K562 (cell line): Measurements from ENCODE around the gene IGSF23. TPM values are rescaled to one million over a fixed set of nuclear protein-coding genes. Genes with fewer than 3 reads are reported as not detected.

Source experiments
- ATAC-seq: fragments of 200-7000 bp; cut with Tn5 transposase; 3 replicates; pipeline ENCODE4 v1.9.1; 2020; ENCODE audit warnings: moderate library complexity
- BruUV-seq: library from RNA; stranded (reverse); fragments of 400-500 nt; replicated peaks from 2 replicates; lab custom pipeline; 2021; lab: Mats Ljungman, UMichigan
- CTCF ChIA-PET: fragments of 300-600 bp; formaldehyde crosslinking; extraction: SDS; loops from one replicate; lab custom pipeline; 2021; ENCODE audit warnings: low intra/inter-chr PET ratio; lab: Yijun Ruan, JAX
- POLR2A ChIA-PET: fragments of 300-600, 350-650 bp; sonication (Branson Sonifier 250); formaldehyde crosslinking; extraction: SDS; loops from one replicate; lab custom pipeline; 2021; ENCODE audit warnings: antibody characterized with exemption, inconsistent platforms; lab: Yijun Ruan, JAX
- DNase-seq, 4 experiments: peaks; one replicate each; pipeline versions ENCODE4 v3.0.0 to v3.0.0-alpha.2; 2011 to 2018; ENCODE audit warnings: low spot score in 3 of 4, mixed read lengths in 3 of 4; ENCODE audit errors: extremely low read depth in 1 of 4
- FAIRE-seq: peaks from 2 replicates; lab custom pipeline; 2011; peaks lifted over from hg19 to GRCh38; lab: Jason Lieb, UNC
- H2AFZ ChIP-seq: 2 replicates; pipeline ENCODE4 v1.6.0; 2011; ENCODE audit warnings: low read depth, low read length, control low read depth, inconsistent platforms
- H3K27ac ChIP-seq: fragments of 200-600 bp; 3 replicates; pipeline ENCODE4 v1.8.0; 2011; ENCODE audit warnings: low read depth, mild to moderate bottlenecking, control low read depth, inconsistent platforms, low read length, moderate library complexity, mixed read lengths; ENCODE audit errors: extremely low read depth
- H3K27me3 ChIP-seq, 2 experiments: fragments of 300-600 bp in 1 of 2; 2 replicates in 1 of 2; 3 replicates in 1 of 2; pipeline versions ENCODE4 v1.6.0 to v1.8.0; 2011; ENCODE audit warnings: inconsistent platforms in 2 of 2, low read length in 2 of 2, mild to moderate bottlenecking in 1 of 2, mixed read lengths in 1 of 2, moderate library complexity in 1 of 2; ENCODE audit not compliant: control insufficient read depth in 2 of 2, insufficient read depth in 2 of 2
- H3K36me3 ChIP-seq: fragments of 300-600 bp; 3 replicates; pipeline ENCODE4 v1.8.0; 2011; ENCODE audit warnings: mild to moderate bottlenecking, low read length, inconsistent platforms; ENCODE audit not compliant: control insufficient read depth, insufficient read depth
- H3K4me1 ChIP-seq, 2 experiments: fragments of 200-600 bp in 1 of 2; replicated peaks in 1 of 2; 2 replicates in 1 of 2; 3 replicates in 1 of 2; pipeline versions ENCODE4 v1.5.1 to v1.8.0; 2011; ENCODE audit warnings: inconsistent platforms in 2 of 2, low read length in 2 of 2, mild to moderate bottlenecking in 1 of 2, mixed read lengths in 1 of 2, moderate library complexity in 1 of 2; ENCODE audit not compliant: control insufficient read depth in 2 of 2, insufficient read depth in 2 of 2
- H3K4me2 ChIP-seq: 2 replicates; pipeline ENCODE4 v1.6.1; 2011; ENCODE audit warnings: low read length, control low read depth, inconsistent platforms, mixed read lengths; ENCODE audit not compliant: insufficient read depth
- H3K4me3 ChIP-seq: fragments of 200-600 bp; sonication (generic), shearing (Covaris generic); 2 replicates; pipeline ENCODE4 v1.5.1; 2016; ENCODE audit warnings: control low read depth, inconsistent platforms
- H3K79me2 ChIP-seq: fragments of 200-600 bp; 3 replicates; pipeline ENCODE4 v1.8.0; 2011; ENCODE audit warnings: low read length, inconsistent platforms; ENCODE audit not compliant: control insufficient read depth, insufficient read depth
- H3K9ac ChIP-seq, 2 experiments: 2 replicates each; pipeline versions ENCODE4 v1.6.0 to v1.6.1; 2011; ENCODE audit warnings: low read depth in 2 of 2, low read length in 2 of 2, control low read depth in 1 of 2, inconsistent platforms in 1 of 2, mild to moderate bottlenecking in 1 of 2, mixed read lengths in 1 of 2; ENCODE audit not compliant: insufficient read depth in 1 of 2
- H3K9me1 ChIP-seq: one replicate; pipeline ENCODE4 v1.6.0; 2011; ENCODE audit warnings: inconsistent platforms, mild to moderate bottlenecking, low read length, moderate library complexity; ENCODE audit not compliant: control insufficient read depth, insufficient read depth
- H3K9me3 ChIP-seq: replicated peaks from 2 replicates; pipeline ENCODE4 v1.5.1; 2011; ENCODE audit warnings: low read depth, low read length, inconsistent platforms; ENCODE audit not compliant: control insufficient read depth, insufficient read depth
- H4K20me1 ChIP-seq: replicated peaks from 2 replicates; pipeline ENCODE4 v1.6.1; 2011; ENCODE audit warnings: low read length, inconsistent platforms, mixed read lengths; ENCODE audit not compliant: control insufficient read depth, insufficient read depth
- BRD9 ChIP-seq: fragments of 450-650 bp; IDR thresholded peaks from 2 replicates; pipeline ENCODE4 v1.6.1; 2018; ENCODE audit warnings: low read depth; ENCODE audit not compliant: partially characterized antibody
- HNRNPL ChIP-seq: fragments of 200-400 bp; formaldehyde crosslinking; IDR thresholded peaks from 2 replicates; pipeline ENCODE4 v1.6.1; 2017; ENCODE audit warnings: low read depth, mild to moderate bottlenecking, low read length
- KDM4B ChIP-seq, 2 experiments: fragments of 450-650 bp in 1 of 2; sonication (generic) in 1 of 2; IDR thresholded peaks; 2 replicates each; pipeline ENCODE4 v1.6.1; 2016 to 2017; ENCODE audit warnings: borderline replicate concordance in 2 of 2, antibody characterized with exemption in 1 of 2, low read depth in 1 of 2, mild to moderate bottlenecking in 1 of 2
- L3MBTL2 ChIP-seq: fragments of 450-650 bp; IDR thresholded peaks from 2 replicates; pipeline ENCODE4 v1.6.1; 2016; ENCODE audit warnings: mild to moderate bottlenecking, moderate library complexity
- MTA2 ChIP-seq: fragments of 450-650 bp; IDR thresholded peaks from 2 replicates; pipeline ENCODE4 v1.6.1; 2016; ENCODE audit warnings: low read depth
- POLR3A ChIP-seq: IDR thresholded peaks from 2 replicates; pipeline ENCODE4 v1.6.1; 2011; ENCODE audit warnings: borderline replicate concordance, mild to moderate bottlenecking, moderate library complexity; ENCODE audit not compliant: insufficient read length, insufficient read depth; ENCODE audit errors: extremely low read depth
- SNIP1 ChIP-seq: fragments of 450-650 bp; IDR thresholded peaks from 2 replicates; pipeline ENCODE4 v1.7.1; 2017; ENCODE audit warnings: low read depth, mild to moderate bottlenecking
- SRSF1 ChIP-seq: fragments of 200-400 bp; formaldehyde crosslinking; IDR thresholded peaks from 2 replicates; pipeline ENCODE4 v1.6.1; 2017; ENCODE audit warnings: mild to moderate bottlenecking, low read depth, low read length, moderate library complexity
- ZNF12 ChIP-seq: sonication (generic); formaldehyde crosslinking; IDR thresholded peaks from 2 replicates; pipeline ENCODE4 v1.4.0; 2020; ENCODE audit warnings: mild to moderate bottlenecking, missing genetic modification reagents
- WGBS: fragments of 100-300 bp; shearing (Covaris generic); methylation state at CpG from one replicate; pipeline ENCODE4 v1.1.6; 2016; ENCODE audit warnings: low coverage, mixed read lengths; ENCODE audit not compliant: insufficient coverage; ENCODE audit errors: missing lambda C conversion rate; 5-methylcytosine and 5-hydroxymethylcytosine counted together
- in situ Hi-C: fragments of 300-500 bp; cut with MboI; formaldehyde crosslinking; loops from 4 replicates; pipeline ENCODE4 v1.15.0; 2018; ENCODE audit warnings: inconsistent platforms, mixed read lengths
- intact Hi-C: fragments of 100-400 bp; cut with micrococcal nuclease; formaldehyde crosslinking; loops from 2 replicates; pipeline ENCODE4 v1.14.2; 2022
- polyA plus RNA-seq, 8 experiments: library from polyadenylated mRNA; depleted of rRNA in 4 of 8; stranded (reverse) in 5 of 8; unstranded in 3 of 8; fragments of >200 nt; fragmentation: Nextera tagmentation in 2 of 8; fragmentation: Illumina TruSeq in 1 of 8; extraction: Ambion mirVana in 2 of 8; extraction: Trizol in 1 of 8; gene quantifications; 2 replicates each; pipeline versions ENCODE4 v1.2.1 to v1.2.3, GENCODE V29; 2011 to 2014; ENCODE audit warnings: inconsistent platforms in 1 of 8, missing spikeins in 1 of 8
- total RNA-seq, 7 experiments: library from RNA; depleted of rRNA in 6 of 7; stranded (reverse); fragments of >200 nt in 6 of 7; fragmentation: Illumina TruSeq in 2 of 7; extraction: Trizol in 2 of 7; gene quantifications; 2 replicates each; pipeline versions ENCODE4 v1.2.1 to v1.2.3, GENCODE V29; 2011 to 2021; ENCODE audit warnings: low replicate concordance in 1 of 7
- TF ChIP-seq, protein P1 (sequence below): fragments of 450-650 bp; IDR thresholded peaks from 2 replicates; pipeline ENCODE4 v1.6.1; 2017; ENCODE audit warnings: antibody characterized with exemption
- TF ChIP-seq, protein P2 (sequence below): fragments of 450-650 bp; formaldehyde crosslinking; IDR thresholded peaks from 2 replicates; pipeline ENCODE4 v1.4.0; 2022; ENCODE audit warnings: missing genetic modification characterization
- TF ChIP-seq, protein P3 (sequence below): fragments of 450-650 bp; IDR thresholded peaks from 2 replicates; pipeline ENCODE4 v1.6.1; 2016; ENCODE audit warnings: low read depth, mild to moderate bottlenecking, moderate library complexity

IGSF23 gene
- total and polyA plus RNA-seq, 9 of the 15 experiments (the other 6 are each of a cell fraction or from before 2014, with no cell fraction given), result not detected

DNA sequence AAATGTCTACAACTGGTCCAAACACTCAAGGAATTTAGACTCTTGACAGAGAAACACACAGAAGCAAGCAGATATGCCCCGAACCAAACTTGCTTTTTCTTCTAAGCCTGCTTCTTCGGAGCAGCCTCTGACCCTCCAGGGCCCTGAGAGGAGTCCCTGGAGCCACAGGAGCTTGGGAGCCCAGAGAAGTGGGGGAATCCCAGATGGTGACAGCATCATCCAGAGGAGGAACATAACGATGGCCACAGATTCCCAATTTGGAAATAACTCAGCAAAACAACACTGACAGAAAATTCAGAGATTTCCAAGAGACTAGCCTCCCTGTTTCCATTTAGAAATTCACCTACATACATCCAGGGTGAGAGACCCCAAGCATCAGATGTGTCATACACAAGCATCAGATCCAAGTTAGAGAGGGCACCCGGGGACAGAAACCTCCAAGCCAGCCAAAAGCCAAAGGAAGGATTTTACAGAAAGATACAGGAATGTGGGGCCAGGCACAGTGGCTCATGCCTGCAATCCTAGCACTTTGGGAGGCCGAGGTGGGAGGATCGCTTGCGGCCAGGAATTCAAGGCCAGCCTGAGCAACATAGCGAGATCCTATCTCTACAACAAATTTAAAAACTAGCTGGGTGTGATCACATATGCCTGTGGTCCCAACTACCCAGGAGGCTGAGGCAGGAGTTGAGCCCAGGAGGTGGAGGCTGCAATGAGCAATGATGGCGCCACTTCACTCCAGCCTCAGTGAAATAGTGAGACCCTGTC, 28.3 kb downstream of the IGSF23 start:
- no peaks in the 10 kb centered on the region for H3K27me3 ChIP-seq
- H3K4me2 ChIP-seq, result no peak overlapping the region
- no peak overlapping the region for H3K4me3 ChIP-seq
- H2AFZ ChIP-seq, result no peak overlapping the region
- no peak for DNase-seq
- no TSS peak for BruUV-seq
- CTCF ChIA-PET, result no interaction called here
- ATAC-seq, result no peak
- H3K27ac ChIP-seq, result no peak overlapping the region
- in situ Hi-C loops (no loop called here), intact Hi-C loops (no loop called here)
- H3K9me3 ChIP-seq, result no peaks in the 10 kb centered on the region
- POLR2A ChIA-PET, result interaction anchor here (0.6 kb wide), 2 partner anchors 12 to 50 kb away, joined by 3 read pairs; no protein-coding TSS in a partner anchor
- no peaks in the 10 kb centered on the region for H4K20me1 ChIP-seq
- H3K36me3 ChIP-seq, result no peaks in the 10 kb centered on the region
- H3K9me1 ChIP-seq, result no peaks in the 10 kb centered on the region
- 59% methylated on average over 9 of the region's 9 CpGs for WGBS
- peaks cover 7% of the 10 kb centered on the region; the same call in 2 of the 3 replicates for H3K79me2 ChIP-seq
- no peak overlapping the region for H3K9ac ChIP-seq
- peaks cover 5 to 16% of the 10 kb centered on the region in 2 experiments; a peak in 4 of 5 replicates for H3K4me1 ChIP-seq
- no peak for FAIRE-seq
- no peak for TF ChIP-seq SRSF1
- TF ChIP-seq, protein P1, sequence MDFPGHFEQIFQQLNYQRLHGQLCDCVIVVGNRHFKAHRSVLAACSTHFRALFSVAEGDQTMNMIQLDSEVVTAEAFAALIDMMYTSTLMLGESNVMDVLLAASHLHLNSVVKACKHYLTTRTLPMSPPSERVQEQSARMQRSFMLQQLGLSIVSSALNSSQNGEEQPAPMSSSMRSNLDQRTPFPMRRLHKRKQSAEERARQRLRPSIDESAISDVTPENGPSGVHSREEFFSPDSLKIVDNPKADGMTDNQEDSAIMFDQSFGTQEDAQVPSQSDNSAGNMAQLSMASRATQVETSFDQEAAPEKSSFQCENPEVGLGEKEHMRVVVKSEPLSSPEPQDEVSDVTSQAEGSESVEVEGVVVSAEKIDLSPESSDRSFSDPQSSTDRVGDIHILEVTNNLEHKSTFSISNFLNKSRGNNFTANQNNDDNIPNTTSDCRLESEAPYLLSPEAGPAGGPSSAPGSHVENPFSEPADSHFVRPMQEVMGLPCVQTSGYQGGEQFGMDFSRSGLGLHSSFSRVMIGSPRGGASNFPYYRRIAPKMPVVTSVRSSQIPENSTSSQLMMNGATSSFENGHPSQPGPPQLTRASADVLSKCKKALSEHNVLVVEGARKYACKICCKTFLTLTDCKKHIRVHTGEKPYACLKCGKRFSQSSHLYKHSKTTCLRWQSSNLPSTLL, result no peak
- no peak for TF ChIP-seq HNRNPL
- no peak for TF ChIP-seq KDM4B (IDR thresholded peaks at IDR 0.05; ENCODE audit: borderline replicate concordance in 2 of 2, low read depth in 1 of 2)
- TF ChIP-seq ZNF12 (CRISPR knock-in tag), result no peak
- no peak for TF ChIP-seq MTA2
- no peak for TF ChIP-seq POLR3A
- TF ChIP-seq, protein P2, sequence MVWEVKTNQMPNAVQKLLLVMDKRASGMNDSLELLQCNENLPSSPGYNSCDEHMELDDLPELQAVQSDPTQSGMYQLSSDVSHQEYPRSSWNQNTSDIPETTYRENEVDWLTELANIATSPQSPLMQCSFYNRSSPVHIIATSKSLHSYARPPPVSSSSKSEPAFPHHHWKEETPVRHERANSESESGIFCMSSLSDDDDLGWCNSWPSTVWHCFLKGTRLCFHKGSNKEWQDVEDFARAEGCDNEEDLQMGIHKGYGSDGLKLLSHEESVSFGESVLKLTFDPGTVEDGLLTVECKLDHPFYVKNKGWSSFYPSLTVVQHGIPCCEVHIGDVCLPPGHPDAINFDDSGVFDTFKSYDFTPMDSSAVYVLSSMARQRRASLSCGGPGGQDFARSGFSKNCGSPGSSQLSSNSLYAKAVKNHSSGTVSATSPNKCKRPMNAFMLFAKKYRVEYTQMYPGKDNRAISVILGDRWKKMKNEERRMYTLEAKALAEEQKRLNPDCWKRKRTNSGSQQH (CRISPR knock-in tag), result no peak
- no peak for TF ChIP-seq L3MBTL2
- TF ChIP-seq BRD9, result no peak
- TF ChIP-seq SNIP1, result no peak
- TF ChIP-seq, protein P3, sequence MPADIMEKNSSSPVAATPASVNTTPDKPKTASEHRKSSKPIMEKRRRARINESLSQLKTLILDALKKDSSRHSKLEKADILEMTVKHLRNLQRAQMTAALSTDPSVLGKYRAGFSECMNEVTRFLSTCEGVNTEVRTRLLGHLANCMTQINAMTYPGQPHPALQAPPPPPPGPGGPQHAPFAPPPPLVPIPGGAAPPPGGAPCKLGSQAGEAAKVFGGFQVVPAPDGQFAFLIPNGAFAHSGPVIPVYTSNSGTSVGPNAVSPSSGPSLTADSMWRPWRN, result no peak
